ENCODE measurements around the gene FIBP. TPM values are rescaled to one million over a fixed set of nuclear protein-coding genes. Genes with fewer than 3 reads are reported as not detected.

The FIBP gene
- total RNA-seq, 1 experiment from 2014 or later: 105 TPM

GRCh38 chr11:65927904-65928397 lies 39.7 kb upstream of the FIBP start:
- ChIA-PET POLR2A (ENCODE audit: unreplicated experiment) (no interaction called here), CTCF (no interaction called here)
- Histone ChIP-seq H3F3A (ENCODE audit: insufficient read depth, low read depth) (peaks cover 18% of the 10 kb centered on the region; the same call in 1 of the 2 replicates), H3K36me3 (ENCODE audit: low read depth) (no peaks in the 10 kb centered on the region), H2AFZ (no peak overlapping the region), H3K9me2 (ENCODE audit: insufficient read depth) (no peaks in the 10 kb centered on the region), H3K4me2 (no peak overlapping the region), H3K9me3 (ENCODE audit: insufficient read depth, low read depth) (no peaks in the 10 kb centered on the region), H4K20me1 (ENCODE audit: insufficient read depth) (no peaks in the 10 kb centered on the region), H3K27me3 (ENCODE audit: insufficient read depth, low read depth) (no peaks in the 10 kb centered on the region), H3K79me2 (ENCODE audit: low read depth) (no peaks in the 10 kb centered on the region), H3K27ac (no peak overlapping the region), H3K4me3 (no peak overlapping the region), H3K4me1 (replicated peaks; ENCODE audit: insufficient read depth) (no peaks in the 10 kb centered on the region)
- BruUV-seq (replicated peaks): no TSS peak
- no peak for TF ChIP-seq CTCF (conservative IDR thresholded peaks at IDR 0.05)
- TF ChIP-seq EZH2 (IDR thresholded peaks at IDR 0.05; ENCODE audit: low read depth): no peak
- no peak for DNase-seq
- intact Hi-C loops (cut with micrococcal nuclease; ENCODE audit: unreplicated experiment): no loop called here

GRCh38 chr11:65925397-65925796 lies 37.1 kb upstream of the FIBP start:
- CTCF ChIA-PET: no interaction called here
- intact Hi-C loops (cut with micrococcal nuclease; ENCODE audit: unreplicated experiment): no loop called here
- H3K27me3 ChIP-seq (ENCODE audit: insufficient read depth, low read depth): no peaks in the 10 kb centered on the region
- H3K4me2 ChIP-seq: no peak overlapping the region
- no peak overlapping the region for H3K27ac ChIP-seq
- no peaks in the 10 kb centered on the region for H4K20me1 ChIP-seq (ENCODE audit: insufficient read depth)
- no peaks in the 10 kb centered on the region for H3K9me3 ChIP-seq (ENCODE audit: insufficient read depth, low read depth)
- POLR2A ChIA-PET (ENCODE audit: unreplicated experiment): interaction anchor here (0.5 kb wide), 1 partner anchor 11 kb away, joined by 11 read pairs; no protein-coding TSS in a partner anchor
- H3K9me2 ChIP-seq (ENCODE audit: insufficient read depth): no peaks in the 10 kb centered on the region
- H3F3A ChIP-seq (ENCODE audit: insufficient read depth, low read depth): peaks cover 20% of the 10 kb centered on the region; the same call in 1 of the 2 replicates
- BruUV-seq (replicated peaks): no TSS peak
- H3K79me2 ChIP-seq (ENCODE audit: low read depth): peaks cover 5% of the 10 kb centered on the region
- no peak for TF ChIP-seq CTCF (conservative IDR thresholded peaks at IDR 0.05)
- no peak for DNase-seq
- peaks cover 6% of the 10 kb centered on the region for H3K4me1 ChIP-seq (replicated peaks; ENCODE audit: insufficient read depth)
- H3K4me3 ChIP-seq: no peak overlapping the region
- H2AFZ ChIP-seq: no peak overlapping the region
- peaks cover 6% of the 10 kb centered on the region; the same call in 1 of the 2 replicates for H3K36me3 ChIP-seq (ENCODE audit: low read depth)

- Histone ChIP-seq H2AFZ (no peak overlapping the region), H3K9me3 (ENCODE audit: insufficient read depth, low read depth) (no peaks in the 10 kb centered on the region), H3F3A (ENCODE audit: insufficient read depth, low read depth) (peaks cover 24% of the 10 kb centered on the region; the same call in 1 of the 2 replicates), H3K36me3 (ENCODE audit: low read depth) (peaks cover 6% of the 10 kb centered on the region; the same call in 1 of the 2 replicates), H3K4me3 (no peak overlapping the region), H3K27me3 (ENCODE audit: insufficient read depth, low read depth) (no peaks in the 10 kb centered on the region), H3K4me2 (no peak overlapping the region), H3K27ac (no peak overlapping the region), H3K79me2 (ENCODE audit: low read depth) (peaks cover 25% of the 10 kb centered on the region), H3K9me2 (ENCODE audit: insufficient read depth) (no peaks in the 10 kb centered on the region), H3K4me1 (replicated peaks; ENCODE audit: insufficient read depth) (peaks cover 17% of the 10 kb centered on the region), H4K20me1 (ENCODE audit: insufficient read depth) (no peaks in the 10 kb centered on the region)
- CTCF ChIA-PET: no interaction called here
- DNase-seq: no peak
- no TSS peak for BruUV-seq (replicated peaks)
- no peak for TF ChIP-seq EZH2 (IDR thresholded peaks at IDR 0.05; ENCODE audit: low read depth)
- no peak for TF ChIP-seq CTCF (conservative IDR thresholded peaks at IDR 0.05)
- intact Hi-C loops (cut with micrococcal nuclease; ENCODE audit: unreplicated experiment): no loop called here
- POLR2A ChIA-PET (ENCODE audit: unreplicated experiment): no interaction called here
Observed at GRCh38 chr11:65922565-65922964, 34.3 kb upstream of the FIBP start.

Measured in PC-9 (cell line).